RWPE2 (cell line): ENCODE data around the gene SKI.

Experiments used
- ATAC-seq: fragments of 200-7000 bp; cut with Tn5 transposase; 3 replicates; pipeline ENCODE4 v1.9.1; 2021; ENCODE audit warnings: low read depth
- DNase-seq: peaks from one replicate; pipeline ENCODE4 v3.0.0-alpha.2; 2020; ENCODE audit warnings: low spot score
- H3K27ac ChIP-seq: fragments of 450-650 bp; 2 replicates; pipeline ENCODE4 v1.5.1; 2017; ENCODE audit warnings: mild to moderate bottlenecking; ENCODE audit not compliant: poor library complexity, severe bottlenecking
- H3K27me3 ChIP-seq: fragments of 250-450 bp; sonication (Bioruptor Pico); 2 replicates; pipeline ENCODE4 v1.5.1; 2021; ENCODE audit warnings: mild to moderate bottlenecking, moderate library complexity; ENCODE audit not compliant: insufficient read depth, poor library complexity, severe bottlenecking
- H3K36me3 ChIP-seq: fragments of 250-450 bp; sonication (Bioruptor Pico); 2 replicates; pipeline ENCODE4 v1.5.1; 2020; ENCODE audit warnings: low read depth, mild to moderate bottlenecking, moderate library complexity
- H3K4me1 ChIP-seq: fragments of 250-450 bp; sonication (Bioruptor Pico); 2 replicates; pipeline ENCODE4 v1.5.1; 2021; ENCODE audit warnings: mild to moderate bottlenecking, moderate library complexity; ENCODE audit not compliant: insufficient read depth, poor library complexity, severe bottlenecking
- H3K4me3 ChIP-seq: fragments of 250-450 bp; sonication (Bioruptor Pico); 2 replicates; pipeline ENCODE4 v1.5.1; 2021; ENCODE audit warnings: mild to moderate bottlenecking, moderate library complexity; ENCODE audit not compliant: severe bottlenecking
- H3K9me3 ChIP-seq: fragments of 250-450 bp; sonication (Bioruptor Pico); 2 replicates; pipeline ENCODE4 v1.5.1; 2021; ENCODE audit warnings: mild to moderate bottlenecking, moderate library complexity; ENCODE audit not compliant: severe bottlenecking
- CTCF ChIP-seq: fragments of 450-650 bp; IDR thresholded peaks from one replicate; pipeline ENCODE4 v1.5.1; 2017; ENCODE audit warnings: mild to moderate bottlenecking, moderate library complexity; ENCODE audit not compliant: poor library complexity, severe bottlenecking

SKI gene

GRCh38 chr1:2320760-2321667 is 92.9 kb downstream of the SKI start:
- Histone ChIP-seq H3K4me3 (no peak overlapping the region), H3K27ac (no peak overlapping the region), H3K9me3 (no peaks in the 10 kb centered on the region), H3K36me3 (no peaks in the 10 kb centered on the region), H3K27me3 (no peaks in the 10 kb centered on the region), H3K4me1 (no peaks in the 10 kb centered on the region)
- no peak for TF ChIP-seq CTCF
- ATAC-seq = no peak
- no peak for DNase-seq

DNA sequence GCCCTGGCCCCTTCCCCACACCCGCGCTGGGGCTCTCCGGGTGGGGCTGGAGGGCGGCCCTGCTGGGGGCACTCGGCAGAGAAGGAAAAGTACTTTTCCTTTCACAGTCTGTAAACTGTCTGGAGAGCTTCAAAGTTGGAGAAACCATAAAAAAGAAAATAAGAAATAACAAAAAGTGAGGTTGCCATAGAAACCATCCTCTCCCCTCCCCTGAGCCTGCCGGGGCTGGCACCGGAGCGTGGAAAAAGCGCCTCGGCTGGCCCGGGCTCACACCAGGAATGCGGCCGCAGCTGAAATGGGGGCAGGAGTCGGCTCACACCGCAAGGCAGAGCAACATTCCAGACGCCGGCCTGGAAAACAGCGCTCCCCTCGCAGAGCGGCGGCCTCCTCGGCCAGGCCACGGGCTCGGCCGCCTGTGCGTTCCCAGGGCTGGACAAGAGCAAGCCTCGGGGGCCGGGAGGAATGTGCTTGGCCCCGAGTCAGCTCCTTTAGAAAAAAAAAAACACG is 94.0 kb downstream of the SKI start:
- Histone ChIP-seq H3K9me3 (no peaks in the 10 kb centered on the region), H3K36me3 (no peaks in the 10 kb centered on the region), H3K27ac (no peak overlapping the region), H3K4me1 (no peaks in the 10 kb centered on the region), H3K27me3 (no peaks in the 10 kb centered on the region), H3K4me3 (no peak overlapping the region)
- DNase-seq (no peak), ATAC-seq (peak; percentile 57)
- no peak for TF ChIP-seq CTCF

DNA sequence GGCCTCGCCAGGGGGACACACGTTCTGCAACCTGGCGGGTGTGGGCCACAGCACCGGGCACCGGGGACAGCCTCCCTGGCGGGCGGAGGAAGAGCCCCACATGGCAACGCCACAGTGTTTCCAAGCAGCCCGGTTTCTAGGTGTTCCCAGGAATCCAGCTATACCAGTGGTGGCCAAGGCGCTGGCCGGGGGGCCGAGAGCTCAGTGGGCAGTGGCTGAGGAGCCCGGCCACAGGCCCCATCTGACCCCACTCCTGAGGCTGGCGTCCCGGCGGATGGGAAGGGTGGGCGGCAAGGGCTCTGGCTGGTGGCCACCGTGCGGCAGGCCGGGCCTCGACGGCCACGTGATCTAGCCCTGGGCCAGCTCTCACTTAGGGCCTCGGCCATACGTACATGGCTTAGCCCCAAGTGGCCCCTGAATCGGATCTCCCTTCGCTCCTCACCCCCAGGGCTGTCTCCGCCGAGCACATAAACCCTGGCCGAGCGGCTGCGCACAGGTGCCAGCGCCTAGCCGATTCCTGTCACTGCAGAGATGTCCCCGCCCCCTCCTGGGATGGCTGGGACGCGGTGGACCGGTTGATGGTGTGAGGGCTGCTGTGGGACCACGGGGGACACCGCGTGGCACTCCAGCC is 94.6 kb downstream of the SKI start:
- ATAC-seq (no peak), DNase-seq (no peak)
- H3K27me3 ChIP-seq = no peaks in the 10 kb centered on the region
- no peak overlapping the region for H3K4me3 ChIP-seq
- H3K36me3 ChIP-seq = no peaks in the 10 kb centered on the region
- H3K4me1 ChIP-seq = no peaks in the 10 kb centered on the region
- H3K27ac ChIP-seq = no peak overlapping the region
- H3K9me3 ChIP-seq = no peaks in the 10 kb centered on the region
- no peak for TF ChIP-seq CTCF

DNA sequence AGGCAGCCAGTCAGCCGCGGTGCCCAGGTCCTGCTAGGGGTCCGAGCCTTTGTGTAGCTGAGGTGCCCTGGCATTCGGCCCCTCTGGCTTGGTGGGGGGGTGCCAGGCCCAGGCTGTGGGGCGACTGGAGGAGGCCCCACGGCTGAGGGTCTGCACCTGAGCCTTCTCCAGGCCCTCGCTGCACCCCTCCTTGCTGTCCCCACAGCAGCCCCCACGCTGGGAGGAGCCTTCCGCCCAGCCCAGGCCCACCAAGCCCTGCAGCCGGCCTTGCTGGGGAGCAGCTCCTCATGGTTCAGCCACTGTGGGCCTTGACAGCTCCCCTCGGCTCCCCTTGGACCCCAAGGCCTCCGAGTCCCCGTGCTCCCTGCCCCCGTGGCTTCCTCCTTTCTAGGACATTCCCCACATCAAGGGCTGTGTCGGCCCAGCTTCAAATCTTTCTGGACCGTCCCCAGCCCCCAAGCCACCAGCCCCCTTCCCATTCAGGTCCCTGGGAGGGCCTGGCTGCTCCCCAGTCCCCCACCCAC is 95.4 kb downstream of the SKI start:
- no peaks in the 10 kb centered on the region for H3K4me1 ChIP-seq
- H3K27ac ChIP-seq = no peak overlapping the region
- no peak overlapping the region for H3K4me3 ChIP-seq
- H3K27me3 ChIP-seq = no peaks in the 10 kb centered on the region
- ATAC-seq (no peak), DNase-seq (no peak)
- no peaks in the 10 kb centered on the region for H3K36me3 ChIP-seq
- TF ChIP-seq CTCF = no peak
- H3K9me3 ChIP-seq = no peaks in the 10 kb centered on the region
